Activated T-helper 17 cell treated with anti-CD3 and anti-CD28 coated beads, Interleukin-2, amount 50 U/mL, for 72 hours (primary cell): ENCODE results near the gene QKI. TPM values are rescaled to one million over a fixed set of nuclear protein-coding genes. Genes with fewer than 3 reads are reported as not detected.

Experiments
- ATAC-seq: fragments of 150-1000 bp; cut with Tn5 transposase; replicated peaks from 2 replicates; pipeline ENCODE4 v1.10.0; 2021; ENCODE audit warnings: mild to moderate bottlenecking, moderate library complexity
- H3K27ac Mint-ChIP-seq: one replicate; pipeline ENCODE4 v1.8.0; 2022; ENCODE audit warnings: mixed read lengths
- H3K27me3 Mint-ChIP-seq: one replicate; pipeline ENCODE4 v1.8.0; 2022; ENCODE audit warnings: mixed read lengths
- H3K36me3 Mint-ChIP-seq: one replicate; pipeline ENCODE4 v1.8.0; 2022; ENCODE audit warnings: low read depth, mild to moderate bottlenecking, mixed read lengths
- H3K4me1 Mint-ChIP-seq: one replicate; pipeline ENCODE4 v1.8.0; 2022; ENCODE audit warnings: mixed read lengths
- H3K4me3 Mint-ChIP-seq: one replicate; pipeline ENCODE4 v1.8.0; 2022; ENCODE audit warnings: mild to moderate bottlenecking, mixed read lengths
- H3K9me3 Mint-ChIP-seq: one replicate; pipeline ENCODE4 v1.8.0; 2022; ENCODE audit warnings: mixed read lengths
- total RNA-seq, 2 donors: library from RNA; stranded (reverse); gene quantifications; one replicate each; pipeline ENCODE4 v1.2.3, GENCODE V29; 2022

QKI gene
- total RNA-seq, 2 donors from 2014 or later = 41.3 to 49.0 TPM

DNA sequence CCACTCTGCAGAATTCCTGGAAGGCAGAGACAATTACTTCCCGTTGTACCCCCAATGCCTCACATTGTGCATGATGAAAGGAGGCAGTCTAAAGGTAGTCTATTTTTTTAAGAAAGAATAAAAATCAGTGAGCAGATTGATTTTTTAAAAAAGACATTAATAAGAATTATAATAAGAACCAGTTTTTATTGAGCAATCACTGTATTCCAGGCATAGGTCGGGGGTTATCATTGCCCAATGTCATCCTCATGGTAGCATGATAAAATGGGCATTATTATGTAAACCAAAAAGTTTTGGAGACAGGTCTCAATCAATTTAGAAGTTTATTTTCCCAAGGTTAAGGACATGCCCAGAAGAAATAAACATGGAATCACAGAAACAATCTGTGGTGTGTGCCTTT lies 14.0 kb upstream of the QKI start:
- Mint-ChIP-seq H3K4me3 (no peak overlapping the region), H3K9me3 (no peaks in the 10 kb centered on the region), H3K27ac (no peak overlapping the region), H3K36me3 (no peaks in the 10 kb centered on the region), H3K27me3 (peaks cover 8% of the 10 kb centered on the region), H3K4me1 (peaks cover 6% of the 10 kb centered on the region)
- ATAC-seq = no peak

DNA sequence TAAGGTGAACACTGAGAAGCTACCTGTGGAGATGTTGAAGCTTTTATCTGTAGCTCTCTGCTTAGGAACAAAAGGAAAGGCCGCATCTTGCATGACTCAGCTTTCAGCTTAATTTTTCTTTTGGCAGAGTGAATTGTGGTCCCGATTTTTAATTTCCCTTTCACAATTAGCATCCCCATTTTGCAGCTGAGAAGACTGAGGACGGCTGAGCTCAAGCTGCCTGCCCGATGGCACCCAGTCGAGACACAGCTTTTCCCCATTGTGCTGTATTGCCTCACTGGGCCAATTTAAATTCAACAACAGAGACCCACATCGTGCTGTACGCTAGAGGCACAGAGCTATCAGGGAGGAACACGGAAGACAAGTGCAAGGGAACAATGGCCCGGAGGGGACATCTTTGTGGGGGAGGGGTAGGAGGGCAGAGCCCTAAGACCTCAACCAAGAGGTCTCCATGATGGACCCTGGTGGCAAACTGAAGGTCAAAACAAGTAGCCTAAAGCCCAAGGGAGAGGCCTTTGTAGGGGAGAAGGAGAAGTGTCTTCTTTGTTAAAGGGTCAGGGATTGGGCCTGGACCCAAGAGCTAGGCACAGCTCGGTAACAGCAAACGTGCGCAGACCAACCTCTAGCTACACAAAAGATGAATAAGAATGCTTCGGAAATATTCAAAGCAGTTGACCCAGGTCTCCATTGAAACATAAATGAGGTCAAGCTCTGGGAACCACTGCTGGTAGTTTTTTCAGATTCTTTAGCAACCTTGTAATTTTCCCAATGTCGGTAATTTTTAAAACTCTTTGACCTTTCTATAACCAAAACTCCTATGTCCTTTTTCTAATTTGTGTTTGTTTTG lies 13.3 kb upstream of the QKI start:
- Mint-ChIP-seq H3K36me3 (no peaks in the 10 kb centered on the region), H3K4me3 (no peak overlapping the region), H3K27ac (no peak overlapping the region), H3K27me3 (peaks cover 6% of the 10 kb centered on the region), H3K4me1 (peaks cover 13% of the 10 kb centered on the region), H3K9me3 (no peaks in the 10 kb centered on the region)
- no peak for ATAC-seq

DNA sequence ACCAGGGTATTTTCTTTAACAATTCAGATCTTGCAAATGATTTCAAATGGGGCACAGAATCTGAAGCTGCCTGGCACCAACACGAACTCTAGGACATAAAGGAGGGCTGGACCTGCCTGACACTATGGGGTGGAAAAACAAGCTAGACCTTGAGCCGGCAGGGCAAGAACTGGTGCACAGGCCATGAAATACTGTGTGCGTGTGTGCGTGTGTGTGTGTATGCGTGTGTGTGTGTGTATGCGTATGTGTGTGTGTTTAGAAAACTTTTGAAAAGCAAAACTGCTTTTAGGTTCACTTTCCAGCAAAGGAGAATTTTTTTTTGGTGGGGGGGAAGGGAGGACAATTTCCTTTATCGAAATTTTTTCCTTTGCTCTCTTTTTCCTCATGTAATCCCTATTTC lies 11.9 kb upstream of the QKI start:
- peaks cover 9% of the 10 kb centered on the region for H3K4me1 Mint-ChIP-seq
- H3K9me3 Mint-ChIP-seq = no peaks in the 10 kb centered on the region
- no peak overlapping the region for H3K27ac Mint-ChIP-seq
- no peaks in the 10 kb centered on the region for H3K36me3 Mint-ChIP-seq
- no peak for ATAC-seq
- H3K27me3 Mint-ChIP-seq = no peaks in the 10 kb centered on the region
- H3K4me3 Mint-ChIP-seq = no peak overlapping the region

DNA sequence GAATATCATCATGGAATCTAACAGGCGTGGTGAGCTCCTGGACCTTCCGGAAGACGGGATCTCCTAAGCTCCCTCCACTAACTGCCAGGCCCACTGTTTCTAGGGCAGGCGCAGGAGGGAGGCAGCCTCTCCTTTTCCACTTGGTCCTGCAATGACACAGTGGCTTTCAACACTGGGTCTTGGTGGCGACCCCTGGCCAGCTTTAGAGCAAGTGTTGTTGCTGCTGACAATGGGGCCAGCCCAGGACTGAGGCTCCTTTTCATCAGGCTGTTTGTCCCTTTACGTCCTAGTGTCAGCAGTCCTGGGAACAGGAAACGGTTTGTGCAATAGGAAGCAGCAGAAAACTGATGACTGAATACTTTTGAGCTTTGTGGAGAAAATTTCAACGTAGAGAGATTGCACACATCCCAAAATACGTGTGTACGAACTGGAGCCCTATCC lies 9.7 kb upstream of the QKI start:
- Mint-ChIP-seq H3K4me1 (peaks cover 9% of the 10 kb centered on the region), H3K36me3 (no peaks in the 10 kb centered on the region), H3K27me3 (no peaks in the 10 kb centered on the region), H3K9me3 (no peaks in the 10 kb centered on the region), H3K27ac (no peak overlapping the region), H3K4me3 (peak overlapping the region; percentile 75)
- ATAC-seq = no peak

DNA sequence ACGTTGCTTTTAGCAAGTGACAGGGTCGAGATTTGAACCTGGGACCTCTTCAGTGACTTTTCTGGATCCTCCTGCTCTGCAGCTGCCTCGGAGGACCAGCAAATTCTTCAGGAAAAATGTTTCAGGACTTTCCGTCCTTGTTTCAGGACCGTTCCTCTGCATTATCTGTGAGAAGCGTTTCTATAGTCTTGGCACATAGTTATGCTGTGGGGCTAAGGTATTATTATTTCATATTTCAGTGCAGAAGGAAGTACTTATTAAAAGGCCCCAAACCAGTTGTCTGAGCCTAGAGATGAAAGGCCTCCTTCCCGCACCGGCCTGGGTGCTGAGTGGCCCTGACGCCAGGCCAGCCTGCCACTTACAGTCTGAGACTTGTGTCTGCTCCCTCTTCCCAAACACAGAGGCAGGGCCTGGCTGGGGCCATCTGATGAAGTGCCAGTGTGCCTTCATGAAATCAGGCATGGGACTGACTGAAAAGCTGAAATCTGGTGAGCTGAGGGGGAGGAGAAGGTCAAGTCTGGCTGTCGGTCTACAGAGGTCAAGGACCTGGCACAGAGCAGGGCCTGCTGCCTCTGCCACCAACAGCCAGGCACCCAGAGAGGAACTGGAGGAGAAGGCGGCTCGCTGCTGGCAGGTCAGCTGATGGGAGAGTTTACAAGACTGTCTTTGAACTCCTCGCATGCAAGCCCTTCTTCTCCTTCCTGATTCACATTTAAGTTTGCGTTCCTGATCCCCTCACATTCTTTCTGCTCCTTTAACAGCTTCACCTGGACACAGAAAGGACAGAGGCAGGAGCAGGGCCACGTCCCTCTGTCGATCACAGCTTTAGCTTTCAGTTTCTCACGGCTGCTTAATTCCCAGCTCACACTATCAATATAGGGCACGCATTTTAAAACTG lies 8.9 kb upstream of the QKI start:
- no peaks in the 10 kb centered on the region for H3K9me3 Mint-ChIP-seq
- no peaks in the 10 kb centered on the region for H3K36me3 Mint-ChIP-seq
- peaks cover 9% of the 10 kb centered on the region for H3K4me1 Mint-ChIP-seq
- H3K27me3 Mint-ChIP-seq = no peaks in the 10 kb centered on the region
- H3K27ac Mint-ChIP-seq = peak overlapping the region; percentile 88
- ATAC-seq = peak; percentile 79
- H3K4me3 Mint-ChIP-seq = peak overlapping the region; percentile 75

DNA sequence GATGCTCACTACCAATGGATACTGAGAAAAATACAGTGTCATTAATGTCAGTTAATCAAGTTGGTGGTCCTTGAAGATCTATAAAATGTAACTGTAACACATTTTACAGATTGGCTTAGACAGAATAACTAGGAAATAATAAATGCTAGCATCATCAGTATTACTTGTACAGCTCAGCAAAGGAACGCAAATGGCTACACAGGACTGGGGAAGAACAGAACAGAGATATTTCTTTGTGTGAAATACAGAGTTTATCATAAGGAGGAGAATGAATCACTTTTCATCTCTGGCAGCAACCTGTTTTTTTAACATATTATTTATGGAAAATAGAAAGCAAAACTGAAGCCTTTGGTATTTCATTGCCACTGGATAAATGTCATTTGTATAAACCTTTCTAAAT lies 8.2 kb upstream of the QKI start:
- Mint-ChIP-seq H3K36me3 (no peaks in the 10 kb centered on the region), H3K4me1 (peaks cover 9% of the 10 kb centered on the region), H3K4me3 (peak overlapping the region; percentile 75), H3K27me3 (no peaks in the 10 kb centered on the region), H3K27ac (peak overlapping the region; percentile 88), H3K9me3 (no peaks in the 10 kb centered on the region)
- no peak for ATAC-seq

DNA sequence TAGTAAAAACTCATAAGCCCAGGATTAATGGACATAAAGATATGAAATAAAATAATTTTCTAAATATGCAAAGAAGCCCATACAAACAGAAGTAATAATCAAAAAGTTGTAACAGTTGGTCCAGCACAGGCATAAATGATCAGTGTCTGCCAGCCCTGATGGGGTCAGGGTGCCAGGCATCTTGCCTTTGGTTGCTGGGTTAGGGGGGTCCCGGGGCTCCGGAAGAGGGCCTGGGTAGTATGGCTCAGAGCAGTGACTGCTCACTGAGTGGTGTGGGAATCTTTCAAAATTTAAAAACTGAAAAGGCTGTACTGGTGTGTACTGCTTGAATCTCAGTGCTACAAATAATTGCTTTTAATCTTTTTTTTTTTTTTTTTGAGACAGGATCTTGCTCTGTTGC lies 7.7 kb upstream of the QKI start:
- no peak overlapping the region for H3K27ac Mint-ChIP-seq
- no peaks in the 10 kb centered on the region for H3K27me3 Mint-ChIP-seq
- ATAC-seq = no peak
- no peaks in the 10 kb centered on the region for H3K36me3 Mint-ChIP-seq
- H3K9me3 Mint-ChIP-seq = no peaks in the 10 kb centered on the region
- H3K4me3 Mint-ChIP-seq = peak overlapping the region; percentile 75
- H3K4me1 Mint-ChIP-seq = peaks cover 9% of the 10 kb centered on the region

DNA sequence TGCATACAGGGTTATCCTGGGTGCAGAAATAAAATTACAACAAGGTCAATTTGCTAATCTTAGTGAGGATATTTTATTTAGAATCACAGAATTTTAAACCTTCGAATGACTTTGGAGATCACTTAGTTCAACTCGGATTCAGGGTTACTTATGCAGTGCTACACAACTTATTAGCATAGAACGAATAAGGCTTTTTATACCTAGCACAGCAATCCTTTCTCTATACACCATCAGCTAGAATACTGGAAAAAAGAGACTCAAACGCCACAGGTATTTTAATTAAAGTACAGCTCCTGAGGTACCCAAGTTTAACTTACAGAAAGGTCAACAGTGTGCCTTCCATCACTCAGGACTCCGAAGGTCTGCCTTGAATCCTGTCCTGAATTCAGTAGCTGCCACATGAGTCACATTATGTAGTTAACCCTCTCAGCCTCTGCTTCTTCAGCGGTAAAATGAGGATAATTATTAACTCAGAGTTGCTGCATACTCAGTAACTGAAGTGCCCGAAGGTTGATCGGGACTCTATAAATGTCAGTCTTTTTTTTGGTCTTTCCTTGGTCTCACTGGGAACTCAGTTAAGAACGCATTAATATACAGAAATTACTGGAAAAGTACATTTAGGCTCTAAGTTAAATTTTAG lies 6.0 kb upstream of the QKI start:
- Mint-ChIP-seq H3K27me3 (no peaks in the 10 kb centered on the region), H3K4me1 (peaks cover 9% of the 10 kb centered on the region), H3K36me3 (no peaks in the 10 kb centered on the region), H3K4me3 (no peak overlapping the region), H3K9me3 (no peaks in the 10 kb centered on the region), H3K27ac (no peak overlapping the region)
- no peak for ATAC-seq

DNA sequence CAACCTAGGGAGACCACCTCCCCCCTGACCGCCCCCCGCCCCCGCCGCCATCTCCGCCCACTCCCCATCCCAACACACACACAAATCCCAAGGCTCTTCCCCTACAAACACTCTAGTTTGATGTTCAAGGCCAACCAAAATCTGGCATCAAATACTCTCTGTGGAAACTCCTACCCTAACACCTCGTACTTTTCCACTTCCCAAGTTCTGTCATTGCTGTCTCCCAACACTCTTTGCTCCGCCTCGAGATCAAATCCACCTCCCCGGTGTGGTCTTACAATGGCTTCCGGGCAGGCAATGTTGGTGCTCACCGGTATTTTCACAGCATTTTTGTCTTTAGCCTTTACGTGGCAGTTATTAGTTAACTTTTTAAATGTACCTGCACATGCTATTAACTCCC lies 4.8 kb upstream of the QKI start:
- Mint-ChIP-seq H3K9me3 (no peaks in the 10 kb centered on the region), H3K27me3 (no peaks in the 10 kb centered on the region), H3K4me3 (no peak overlapping the region), H3K36me3 (no peaks in the 10 kb centered on the region), H3K4me1 (peaks cover 9% of the 10 kb centered on the region), H3K27ac (no peak overlapping the region)
- ATAC-seq = no peak

DNA sequence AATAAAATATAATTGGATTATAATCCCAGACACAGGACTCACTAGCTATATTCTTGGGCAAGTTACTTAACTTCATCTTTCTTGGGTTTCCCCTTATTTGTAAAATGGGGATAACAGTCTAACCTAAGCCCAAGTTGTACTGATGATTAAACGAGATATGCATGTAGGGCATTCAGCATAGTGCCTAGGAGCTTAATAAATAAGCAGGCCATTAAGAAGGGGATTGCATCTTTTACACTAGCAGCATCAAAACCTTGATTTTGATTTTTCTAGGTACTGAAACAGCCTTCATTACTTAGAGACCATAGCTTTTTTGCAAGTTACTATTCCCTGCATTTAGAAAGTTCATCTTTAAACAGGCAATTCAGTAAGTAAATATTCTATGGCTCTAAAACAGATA lies 2.2 kb upstream of the QKI start:
- H3K27me3 Mint-ChIP-seq = no peaks in the 10 kb centered on the region
- no peak overlapping the region for H3K27ac Mint-ChIP-seq
- peaks cover 6% of the 10 kb centered on the region for H3K4me1 Mint-ChIP-seq
- no peaks in the 10 kb centered on the region for H3K36me3 Mint-ChIP-seq
- no peak for ATAC-seq
- H3K9me3 Mint-ChIP-seq = no peaks in the 10 kb centered on the region
- H3K4me3 Mint-ChIP-seq = peak overlapping the region; percentile 99

DNA sequence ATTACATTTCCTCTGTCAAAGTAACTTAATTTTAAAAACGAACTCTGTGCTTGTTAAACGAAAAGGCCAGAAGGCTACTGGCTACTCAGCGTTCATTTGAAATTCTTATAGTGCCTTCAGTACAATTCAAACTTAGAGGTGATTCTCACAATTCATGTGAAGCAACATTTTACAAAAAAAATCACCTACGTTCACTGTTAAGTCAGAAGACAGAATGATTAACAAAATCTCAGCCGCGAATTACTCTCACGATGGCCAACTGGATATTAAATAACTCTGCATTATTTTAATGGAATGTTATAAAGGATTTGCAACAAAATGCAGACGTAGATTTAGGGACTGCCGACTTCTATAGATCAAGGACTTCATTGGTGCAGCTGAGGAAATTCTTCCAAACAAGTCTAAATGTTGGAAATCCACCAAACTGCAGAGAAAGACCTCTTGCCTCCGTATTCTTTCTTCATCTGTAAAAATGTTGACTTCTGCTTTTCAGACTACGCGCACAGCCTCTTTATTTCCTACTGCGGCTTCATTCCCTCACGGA lies 1.6 kb upstream of the QKI start:
- Mint-ChIP-seq H3K36me3 (no peaks in the 10 kb centered on the region), H3K27me3 (no peaks in the 10 kb centered on the region), H3K4me1 (peaks cover 11% of the 10 kb centered on the region), H3K4me3 (peak overlapping the region; percentile 99), H3K27ac (peak overlapping the region; percentile 50), H3K9me3 (no peaks in the 10 kb centered on the region)
- no peak for ATAC-seq

DNA sequence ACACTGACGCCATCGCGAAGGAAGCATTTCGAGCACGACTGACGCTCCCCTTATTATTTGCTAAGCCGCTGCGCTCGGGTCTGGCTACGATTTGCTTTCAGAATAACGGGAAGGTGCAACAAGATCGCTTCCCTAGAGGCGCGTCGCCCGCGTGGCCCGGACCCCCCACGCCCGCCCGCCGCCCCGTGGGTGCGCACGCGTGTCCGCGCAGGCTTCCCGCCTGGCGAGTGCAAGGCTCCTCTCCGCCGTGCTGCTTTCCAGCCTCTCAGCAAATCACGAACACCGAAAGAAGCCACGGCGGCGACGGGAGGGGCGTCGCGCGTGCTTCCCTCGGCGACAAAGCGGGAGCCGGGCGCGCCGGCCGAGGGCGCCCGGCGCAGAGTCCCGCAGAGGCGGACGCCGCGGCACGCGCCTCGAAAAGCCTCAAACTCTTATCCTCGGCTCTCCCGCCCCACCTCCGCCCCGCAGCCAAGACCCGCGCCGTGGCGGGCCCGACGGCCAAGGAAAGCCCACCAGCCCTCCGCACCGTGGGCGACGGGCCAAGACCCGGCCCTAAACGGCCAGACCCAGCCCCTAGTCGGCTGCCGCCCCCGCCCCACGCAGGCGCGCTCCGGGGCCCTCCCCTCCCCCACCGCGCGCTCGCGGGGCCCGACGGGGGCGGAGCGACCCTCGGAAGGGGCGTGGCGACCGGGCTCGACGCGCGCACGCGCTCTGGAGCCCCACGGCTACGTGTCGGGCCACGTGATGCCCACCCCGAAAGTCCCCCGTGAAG lies 987 bp upstream of the QKI start:
- peak overlapping the region; percentile 99 for H3K4me3 Mint-ChIP-seq
- peak; percentile 72 for ATAC-seq
- H3K9me3 Mint-ChIP-seq = no peaks in the 10 kb centered on the region
- peak overlapping the region; percentile 65 for H3K27ac Mint-ChIP-seq
- no peaks in the 10 kb centered on the region for H3K27me3 Mint-ChIP-seq
- no peaks in the 10 kb centered on the region for H3K36me3 Mint-ChIP-seq
- H3K4me1 Mint-ChIP-seq = peaks cover 15% of the 10 kb centered on the region

DNA sequence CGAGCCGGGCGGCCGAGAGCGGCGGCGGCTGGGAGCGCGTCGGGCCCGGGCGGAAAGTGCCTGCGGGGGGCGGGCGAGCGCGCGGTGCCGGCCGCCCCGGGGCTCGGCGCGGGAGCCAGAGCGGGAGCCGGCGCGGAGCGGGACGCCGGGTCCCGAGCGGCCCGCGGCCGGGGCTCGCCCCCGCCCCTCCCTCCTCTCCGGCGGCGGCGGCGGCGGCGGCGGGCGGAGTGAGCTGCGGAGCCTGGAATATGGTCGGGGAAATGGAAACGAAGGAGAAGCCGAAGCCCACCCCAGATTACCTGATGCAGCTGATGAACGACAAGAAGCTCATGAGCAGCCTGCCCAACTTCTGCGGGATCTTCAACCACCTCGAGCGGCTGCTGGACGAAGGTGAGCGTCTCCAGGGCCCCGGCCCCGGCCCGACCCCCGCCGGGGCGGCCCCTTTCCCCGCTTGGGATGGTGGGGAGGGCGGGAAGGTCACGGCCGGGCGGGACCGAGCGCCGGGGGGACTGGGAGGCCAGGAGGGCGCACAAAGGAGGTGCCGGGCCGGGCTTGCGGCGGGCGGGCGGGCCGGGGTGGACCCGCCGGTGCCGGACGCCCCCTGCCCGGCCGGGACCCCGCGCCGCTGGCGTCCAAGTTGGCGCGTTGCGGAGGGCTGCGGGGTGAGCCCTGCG lies 565 bp downstream of the QKI start:
- H3K4me3 Mint-ChIP-seq = peak overlapping the region; percentile 99
- H3K27ac Mint-ChIP-seq = peak overlapping the region; percentile 65
- no peaks in the 10 kb centered on the region for H3K9me3 Mint-ChIP-seq
- no peak for ATAC-seq
- peaks cover 28% of the 10 kb centered on the region for H3K4me1 Mint-ChIP-seq
- H3K27me3 Mint-ChIP-seq = no peaks in the 10 kb centered on the region
- no peaks in the 10 kb centered on the region for H3K36me3 Mint-ChIP-seq
